HG02678 (cell line): ENCODE data around the gene EEFSEC.

Experiments
- ATAC-seq: cut with Tn5 transposase; IDR thresholded peaks from one replicate; pipeline ENCODE4 v1.9.1; 2021; ENCODE audit warnings: mild to moderate bottlenecking, moderate library complexity; ENCODE audit not compliant: unreplicated experiment

Gene EEFSEC

DNA sequence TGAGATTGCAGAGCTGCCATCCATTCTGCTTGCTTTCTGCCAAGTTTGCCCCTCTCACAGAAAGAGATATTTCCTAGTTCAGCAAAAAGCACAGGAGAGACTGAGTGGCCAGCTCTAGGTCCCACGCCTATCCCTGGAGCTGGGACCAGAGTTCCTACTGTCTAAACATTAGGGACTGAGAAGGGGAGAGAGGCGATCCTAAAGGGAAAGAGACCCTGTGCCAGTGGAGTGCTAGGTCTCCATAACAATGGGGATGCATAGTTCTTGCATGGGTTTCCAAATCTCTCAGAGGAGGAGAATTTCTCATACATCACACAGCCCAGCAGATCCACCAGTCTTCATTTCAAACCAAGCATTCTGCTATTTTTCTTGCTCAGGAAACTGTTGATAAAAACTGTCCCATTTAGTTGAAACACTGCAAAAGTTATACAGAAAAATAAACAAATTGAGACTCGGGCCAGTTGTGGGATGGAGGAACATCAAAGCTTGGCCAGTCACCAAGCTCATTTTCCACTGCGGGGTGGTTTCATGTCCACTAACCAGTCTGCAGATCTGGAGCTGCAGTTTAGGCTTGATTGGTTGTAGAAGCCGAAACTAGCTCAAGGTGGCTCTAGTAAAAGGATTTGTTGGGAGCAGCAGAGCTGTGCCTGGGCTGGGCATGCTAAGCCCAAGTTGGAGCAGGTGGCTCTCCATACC lies 62.7 kb downstream of the EEFSEC start:
- ATAC-seq = no peak

DNA sequence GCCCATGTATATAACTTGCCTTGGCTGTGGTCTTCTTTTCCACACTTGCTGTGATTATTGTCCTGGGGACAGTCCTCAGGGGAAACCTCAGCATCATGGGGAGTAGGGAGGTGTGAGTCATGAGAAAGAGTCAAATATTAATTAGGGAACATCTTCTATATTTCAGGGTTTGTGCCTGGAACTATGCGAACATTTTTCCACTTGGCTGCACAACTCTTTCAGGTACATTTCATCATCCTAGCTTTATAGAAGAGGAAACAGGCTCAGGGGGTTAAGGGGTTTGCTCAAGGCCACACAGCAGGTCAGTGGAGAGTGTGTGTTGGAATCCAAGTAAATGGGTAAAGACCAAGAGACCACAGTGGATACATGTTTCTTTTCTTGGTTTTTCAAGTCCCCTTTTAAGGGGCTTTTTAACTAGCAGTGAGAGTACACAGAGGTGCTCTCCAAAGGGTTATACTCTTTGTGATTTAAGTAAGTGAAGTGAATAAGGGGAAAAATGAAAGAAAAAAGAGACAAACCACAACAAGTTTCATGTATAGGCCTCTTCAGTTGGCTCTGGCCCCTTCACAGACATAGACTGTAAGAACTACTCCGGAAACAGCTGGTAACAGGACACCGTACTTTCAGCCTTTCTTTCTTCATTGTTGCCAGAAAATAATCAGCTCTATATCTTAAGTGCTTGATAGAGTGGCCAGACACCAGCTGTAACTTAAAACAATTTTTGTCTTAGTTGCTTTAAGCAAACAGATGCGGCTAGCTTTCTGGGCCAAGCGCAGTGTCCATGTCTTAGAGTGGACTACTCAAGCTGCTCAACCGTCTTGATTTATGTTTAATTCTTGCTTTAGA lies 64.6 kb downstream of the EEFSEC start:
- ATAC-seq = no peak

DNA sequence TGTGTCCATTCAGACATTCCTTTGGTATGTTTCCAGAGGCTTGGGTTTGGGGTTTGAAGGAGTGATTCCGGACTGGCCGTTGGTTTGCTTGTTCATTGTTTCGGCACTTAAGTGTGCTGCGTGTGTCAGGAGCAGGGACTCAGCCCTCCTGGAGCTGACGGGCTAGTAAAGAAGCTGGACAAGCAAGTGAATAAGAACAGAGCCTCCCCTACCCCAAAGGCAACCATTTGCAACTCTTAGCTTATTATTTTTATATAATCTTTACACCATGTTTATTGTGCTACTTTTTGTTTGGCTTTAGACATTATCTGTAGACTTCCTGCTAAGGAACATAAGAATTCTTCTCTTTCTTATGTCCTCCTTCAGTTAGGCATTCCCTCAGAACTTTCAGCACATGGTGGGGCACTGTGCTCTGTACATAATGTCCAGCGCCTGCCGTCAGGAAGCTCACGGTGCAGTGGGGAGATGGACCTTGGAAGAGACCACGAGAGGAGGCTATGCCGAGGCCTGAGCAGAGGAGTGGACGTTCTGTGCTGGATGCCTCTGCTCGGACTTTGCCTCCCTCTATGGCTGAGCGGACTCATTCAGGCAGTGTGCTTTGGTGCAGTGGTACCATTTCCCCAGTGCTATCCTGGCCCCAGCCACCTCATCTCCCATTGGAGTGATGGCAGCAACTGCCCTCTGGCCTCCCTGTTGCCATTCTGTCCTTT lies 65.4 kb downstream of the EEFSEC start:
- ATAC-seq = no peak

DNA sequence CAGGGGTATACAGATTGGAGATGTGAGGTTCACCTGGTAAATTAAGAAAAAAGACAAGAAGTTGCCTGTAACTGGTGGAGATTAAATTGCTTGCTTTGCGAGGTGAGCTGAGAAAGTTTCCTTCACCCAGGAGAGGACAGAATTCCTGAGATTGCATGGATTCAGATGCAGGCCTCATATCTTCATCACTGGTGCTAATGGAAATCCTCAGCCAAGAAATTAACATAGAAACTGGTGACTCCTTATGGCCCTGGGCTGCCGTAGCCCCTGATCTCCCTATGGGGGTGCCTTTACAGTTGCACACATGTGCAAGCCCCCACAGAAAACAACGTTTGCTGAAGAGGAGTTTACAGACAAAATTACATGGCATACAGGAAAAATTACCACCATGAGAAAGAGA lies 68.0 kb downstream of the EEFSEC start:
- no peak for ATAC-seq

GRCh38 chr3:128222796-128223385 lies 69.6 kb downstream of the EEFSEC start:
- no peak for ATAC-seq

GRCh38 chr3:128226186-128226725 lies 73.0 kb downstream of the EEFSEC start:
- ATAC-seq = no peak

DNA sequence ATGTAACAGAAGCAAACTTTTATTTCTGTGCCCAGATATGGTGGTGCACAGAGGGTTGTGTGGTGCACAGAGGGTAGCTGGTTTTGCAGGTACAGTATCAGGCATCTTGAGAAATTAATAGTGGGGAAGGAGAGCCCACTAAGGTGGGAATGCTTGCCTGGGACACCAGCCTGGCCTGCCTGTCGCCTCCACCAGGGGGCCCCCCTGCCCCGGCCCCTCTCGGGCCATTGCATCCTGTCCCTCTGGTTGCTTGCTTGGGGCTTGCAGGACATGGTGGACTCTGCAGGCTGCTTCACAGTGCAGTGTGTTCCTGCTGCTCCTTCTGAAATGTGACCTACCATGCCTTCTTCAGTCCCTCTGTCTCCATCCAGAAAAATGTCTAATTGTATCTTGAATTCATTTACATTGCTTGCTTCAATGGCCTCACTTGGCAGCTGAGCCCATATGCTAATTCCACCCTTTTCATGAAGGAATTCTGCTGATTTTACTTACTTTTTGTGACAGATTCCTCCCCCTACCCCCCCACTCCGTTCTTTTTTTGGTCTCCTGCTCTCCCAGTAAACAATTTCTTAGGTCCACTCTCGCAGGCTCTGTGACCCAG lies 73.6 kb downstream of the EEFSEC start:
- no peak for ATAC-seq

DNA sequence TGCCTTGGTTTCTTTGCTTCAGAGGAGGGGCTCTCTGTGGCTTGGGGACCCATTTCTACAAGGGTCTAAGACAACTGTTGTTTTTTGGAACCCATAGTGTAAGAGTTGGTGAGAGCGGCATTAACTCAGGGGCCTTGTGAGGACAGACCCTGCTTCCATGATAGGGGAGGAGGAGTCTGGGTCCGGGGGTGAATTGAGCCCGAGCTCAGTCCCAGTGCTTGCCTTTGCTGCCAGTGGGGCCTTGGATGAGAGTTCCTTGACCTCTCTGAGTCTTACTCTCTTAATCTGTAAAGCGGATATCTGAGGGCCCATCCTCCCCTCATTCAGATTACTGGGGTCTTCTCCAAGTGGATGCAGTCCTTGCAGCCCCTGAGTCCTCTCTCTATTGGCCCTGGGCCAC lies 74.2 kb downstream of the EEFSEC start:
- ATAC-seq = no peak

GRCh38 chr3:128228366-128228910 lies 75.2 kb downstream of the EEFSEC start:
- ATAC-seq = no peak

- no peak for ATAC-seq
Observed at GRCh38 chr3:128229106-128229857, 76.0 kb downstream of the EEFSEC start.

DNA sequence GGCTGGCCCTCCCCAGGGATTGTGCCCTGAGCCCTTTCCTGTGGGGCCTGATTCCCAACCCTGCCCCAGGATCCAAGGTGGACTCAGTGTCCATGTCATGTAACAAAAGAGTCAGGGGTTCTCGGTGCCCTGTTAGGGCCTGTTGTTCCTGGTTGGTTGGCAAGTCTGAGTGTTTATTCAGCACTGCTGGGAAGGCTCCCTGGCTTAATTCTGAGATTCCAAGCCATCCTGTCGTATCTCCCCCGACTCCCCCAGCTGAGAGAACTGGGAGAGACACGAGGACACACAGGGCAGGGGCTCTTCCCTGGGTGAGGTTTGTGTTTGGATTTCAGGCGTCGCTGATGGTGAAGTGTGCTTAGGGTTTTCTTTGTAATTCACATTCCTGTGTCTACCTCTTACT lies 78.3 kb downstream of the EEFSEC start:
- ATAC-seq = no peak

GRCh38 chr3:128232376-128233178 lies 79.3 kb downstream of the EEFSEC start:
- no peak for ATAC-seq

DNA sequence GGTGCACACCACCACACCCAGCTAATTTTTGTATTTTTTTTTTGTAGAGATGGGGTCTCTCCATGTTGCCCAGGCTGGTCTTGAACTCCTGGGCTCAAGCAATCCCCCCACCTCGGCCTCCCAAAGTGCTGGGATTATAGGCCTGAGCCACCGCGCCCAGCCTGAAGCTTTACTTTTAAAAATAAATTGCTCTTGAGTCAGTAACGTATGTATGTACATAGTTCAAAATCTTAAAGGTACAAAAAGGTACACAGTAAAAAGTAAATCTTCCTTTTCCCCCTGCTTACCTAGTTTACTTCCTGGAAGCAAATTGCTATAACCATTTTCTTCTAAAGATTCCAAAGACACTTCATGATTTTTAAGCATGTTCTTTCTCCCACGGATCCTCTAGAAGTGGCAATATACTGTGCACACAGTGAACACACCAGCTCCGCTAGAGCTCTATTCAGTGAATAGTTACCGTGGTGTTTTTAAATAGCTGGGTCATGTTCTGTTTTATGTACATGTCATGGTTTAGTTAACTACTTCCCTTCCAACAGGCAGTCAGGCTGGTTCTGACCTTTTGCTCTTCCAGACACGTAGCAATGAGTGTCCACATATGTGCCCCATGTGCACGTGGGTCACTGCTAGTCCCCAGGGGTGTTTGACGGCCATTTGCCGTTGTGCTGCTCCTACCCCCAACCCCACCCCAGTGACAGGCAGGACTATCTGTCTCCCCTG lies 82.1 kb downstream of the EEFSEC start:
- ATAC-seq = no peak

DNA sequence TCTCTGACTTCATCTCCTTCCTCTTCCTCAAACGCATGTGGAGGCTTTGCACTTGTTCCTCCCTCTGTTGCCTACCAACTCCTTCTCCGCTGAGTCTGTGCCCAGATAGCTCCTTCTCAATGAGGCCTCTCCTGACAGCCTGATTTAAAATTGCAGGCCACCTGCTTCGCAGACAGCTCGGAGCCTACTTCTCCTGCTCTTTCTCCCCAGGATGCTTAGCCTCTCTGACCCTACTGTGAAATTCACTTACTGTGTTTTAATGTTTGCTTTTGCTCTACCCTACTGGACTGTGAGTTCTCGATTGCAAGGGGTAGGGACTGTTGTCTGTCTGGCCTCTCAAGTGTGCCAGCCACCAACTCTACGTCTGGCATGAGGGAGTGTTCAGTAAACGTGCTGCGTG lies 83.4 kb downstream of the EEFSEC start:
- no peak for ATAC-seq

GRCh38 chr3:128237348-128238183 lies 84.3 kb downstream of the EEFSEC start:
- no peak for ATAC-seq

GRCh38 chr3:128238184-128238489 lies 84.9 kb downstream of the EEFSEC start:
- ATAC-seq = no peak

DNA sequence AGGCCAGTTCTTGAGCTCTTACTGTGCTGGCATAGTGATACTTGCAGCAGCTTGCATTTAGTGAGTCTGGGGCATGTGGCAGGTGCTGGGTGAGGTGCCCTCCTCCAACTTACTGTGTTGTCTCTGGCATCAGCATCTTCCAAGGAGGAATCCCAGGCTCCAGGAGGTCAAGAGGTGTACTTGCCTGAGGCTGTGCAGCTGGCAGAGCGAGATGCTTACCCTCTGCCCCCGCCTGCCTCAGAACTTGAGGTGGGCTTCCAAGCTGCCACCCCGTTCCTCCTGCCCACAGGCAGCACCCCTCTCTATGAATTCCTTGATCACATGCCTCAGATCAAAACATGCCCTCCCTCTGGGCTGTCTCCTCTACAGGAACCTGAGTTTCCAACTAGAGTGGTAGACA lies 86.0 kb downstream of the EEFSEC start:
- ATAC-seq = no peak

DNA sequence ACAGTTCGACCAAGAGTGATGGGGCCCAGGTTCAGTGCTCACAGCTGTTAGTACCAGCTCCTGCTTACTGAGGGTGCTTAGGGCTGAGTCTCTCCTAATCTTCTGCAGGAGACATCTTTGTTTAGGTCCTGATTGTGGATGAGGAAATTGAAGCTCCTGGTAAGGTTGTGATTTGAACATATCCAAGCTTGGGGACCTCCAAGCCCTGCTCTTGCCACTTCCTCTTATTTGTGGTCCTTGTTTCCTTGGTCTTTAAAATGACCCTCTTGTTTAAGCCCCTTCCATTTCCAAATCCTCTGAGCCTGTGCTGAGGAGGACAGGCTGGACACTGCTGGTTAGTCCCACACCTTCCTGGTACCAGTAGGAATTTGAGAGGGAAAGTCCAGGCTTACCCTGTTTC lies 87.0 kb downstream of the EEFSEC start:
- no peak for ATAC-seq
